NCI-H2029 treated with DMSO at 0.1 percent for 48 hours (cell line): Measurements from ENCODE around the gene PPP2R2C.

ENCODE experiments used
- DNase-seq: peaks from one replicate; lab custom pipeline; 2025; lab: John Stamatoyannopoulos, UW

PPP2R2C gene

DNA sequence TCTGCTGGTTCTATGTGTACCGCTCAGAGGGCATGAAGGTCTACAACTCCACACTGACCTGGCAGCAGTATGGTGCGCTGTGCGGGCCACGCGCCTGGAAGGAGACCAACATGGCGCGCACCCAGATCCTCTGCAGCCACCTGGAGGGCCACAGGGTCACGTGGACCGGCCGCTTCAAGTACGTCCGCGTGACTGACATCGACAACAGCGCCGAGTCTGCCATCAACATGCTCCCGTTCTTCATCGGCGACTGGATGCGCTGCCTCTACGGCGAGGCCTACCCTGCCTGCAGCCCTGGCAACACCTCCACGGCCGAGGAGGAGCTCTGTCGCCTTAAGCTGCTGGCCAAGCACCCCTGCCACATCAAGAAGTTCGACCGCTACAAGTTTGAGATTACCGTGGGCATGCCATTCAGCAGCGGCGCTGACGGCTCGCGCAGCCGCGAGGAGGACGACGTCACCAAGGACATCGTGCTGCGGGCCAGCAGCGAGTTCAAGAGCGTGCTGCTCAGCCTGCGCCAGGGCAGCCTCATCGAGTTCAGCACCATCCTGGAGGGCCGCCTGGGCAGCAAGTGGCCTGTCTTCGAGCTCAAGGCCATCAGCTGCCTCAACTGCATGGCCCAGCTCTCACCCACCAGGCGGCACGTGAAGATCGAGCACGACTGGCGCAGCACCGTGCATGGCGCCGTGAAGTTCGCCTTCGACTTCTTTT, 170.5 kb downstream of the PPP2R2C start:
- DNase-seq = no peak

DNA sequence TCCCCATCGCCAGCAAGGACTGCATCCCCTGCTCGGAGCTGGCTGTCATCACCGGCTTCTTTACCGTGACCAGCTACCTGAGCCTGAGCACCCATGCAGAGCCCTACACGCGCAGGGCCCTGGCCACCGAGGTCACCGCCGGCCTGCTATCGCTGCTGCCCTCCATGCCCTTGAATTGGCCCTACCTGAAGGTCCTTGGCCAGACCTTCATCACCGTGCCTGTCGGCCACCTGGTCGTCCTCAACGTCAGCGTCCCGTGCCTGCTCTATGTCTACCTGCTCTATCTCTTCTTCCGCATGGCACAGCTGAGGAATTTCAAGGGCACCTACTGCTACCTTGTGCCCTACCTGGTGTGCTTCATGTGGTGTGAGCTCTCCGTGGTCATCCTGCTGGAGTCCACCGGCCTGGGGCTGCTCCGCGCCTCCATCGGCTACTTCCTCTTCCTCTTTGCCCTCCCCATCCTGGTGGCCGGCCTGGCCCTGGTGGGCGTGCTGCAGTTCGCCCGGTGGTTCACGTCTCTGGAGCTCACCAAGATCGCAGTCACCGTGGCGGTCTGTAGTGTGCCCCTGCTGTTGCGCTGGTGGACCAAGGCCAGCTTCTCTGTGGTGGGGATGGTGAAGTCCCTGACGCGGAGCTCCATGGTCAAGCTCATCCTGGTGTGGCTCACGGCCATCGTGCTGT, 171.2 kb downstream of the PPP2R2C start:
- DNase-seq = no peak

DNA sequence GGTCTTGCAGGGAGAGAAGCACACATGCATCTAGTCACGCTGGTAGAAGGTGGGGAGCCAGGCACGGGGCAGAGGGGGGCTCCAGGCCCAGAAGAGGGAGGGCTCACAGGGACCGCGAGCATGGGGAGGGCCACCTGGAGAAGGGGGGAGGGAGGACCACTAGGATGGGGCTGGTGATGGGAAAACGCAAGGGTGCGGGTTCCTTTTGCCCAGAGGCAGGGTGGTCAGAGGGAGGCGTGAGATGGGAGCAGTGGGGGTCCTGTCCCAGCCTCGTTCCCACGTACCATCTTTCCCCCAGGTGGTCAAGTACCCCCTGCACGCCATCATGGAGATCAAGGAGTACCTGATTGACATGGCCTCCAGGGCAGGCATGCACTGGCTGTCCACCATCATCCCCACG, 172.1 kb downstream of the PPP2R2C start:
- DNase-seq = no peak

DNA sequence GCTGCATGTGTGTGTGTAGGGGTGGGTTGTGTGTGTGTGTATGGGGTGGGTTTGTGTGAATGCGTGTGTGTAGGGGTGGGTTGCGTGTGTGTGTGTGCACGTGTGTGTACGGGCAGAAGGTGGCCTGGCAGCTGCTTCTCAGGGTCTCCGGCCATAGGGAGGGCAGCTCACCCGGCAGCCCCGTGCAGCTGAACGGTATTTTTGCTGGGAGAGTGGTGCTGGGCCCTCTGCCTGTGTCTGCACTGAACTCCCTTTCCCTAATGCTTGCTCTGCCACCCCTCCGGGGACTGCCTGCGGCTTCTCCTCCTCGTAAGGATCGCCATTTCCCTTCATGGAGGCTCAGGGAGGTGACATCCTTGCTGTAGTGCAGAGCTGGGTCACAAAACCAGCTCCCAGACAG, 172.5 kb downstream of the PPP2R2C start:
- no peak for DNase-seq

DNA sequence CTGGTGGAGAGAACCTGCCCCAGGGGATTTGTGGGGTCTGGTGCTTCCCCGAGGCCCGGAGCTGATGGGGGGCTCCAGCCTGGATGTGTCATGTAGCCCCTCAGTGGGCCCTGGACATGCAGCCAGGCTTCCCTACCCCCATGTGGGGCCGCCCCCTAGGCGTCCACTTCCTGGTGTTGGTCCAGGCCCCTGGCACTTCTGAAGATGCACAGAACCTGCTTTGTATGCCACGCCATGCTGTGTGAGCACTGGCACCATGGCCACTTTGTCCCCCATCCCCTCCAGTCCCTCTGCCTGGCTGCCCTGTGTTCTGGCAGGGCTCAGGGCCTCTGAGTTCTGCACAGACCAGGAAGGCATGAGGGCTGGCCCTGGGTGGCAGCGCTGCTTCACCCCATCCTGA, 173.6 kb downstream of the PPP2R2C start:
- DNase-seq = no peak

DNA sequence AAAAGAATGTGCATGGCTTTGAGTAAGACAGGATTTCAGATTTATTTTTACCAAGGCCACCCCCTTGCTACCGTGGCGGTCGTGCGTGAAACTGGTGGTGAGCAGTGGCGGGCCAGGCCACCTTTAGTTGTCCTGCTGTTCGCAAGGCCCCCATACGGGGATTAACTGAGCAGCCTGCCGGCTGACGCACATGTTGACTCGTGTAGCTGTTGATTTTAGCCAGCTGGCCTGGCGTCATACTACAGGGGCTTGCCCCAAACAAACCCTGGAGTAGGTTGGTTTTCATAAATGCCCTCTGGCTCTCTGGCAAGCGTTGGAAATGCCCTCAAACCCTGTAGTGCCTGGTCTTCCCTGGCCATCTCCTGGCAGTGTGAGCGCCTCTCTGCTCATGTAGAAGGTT, 174.4 kb downstream of the PPP2R2C start:
- no peak for DNase-seq

DNA sequence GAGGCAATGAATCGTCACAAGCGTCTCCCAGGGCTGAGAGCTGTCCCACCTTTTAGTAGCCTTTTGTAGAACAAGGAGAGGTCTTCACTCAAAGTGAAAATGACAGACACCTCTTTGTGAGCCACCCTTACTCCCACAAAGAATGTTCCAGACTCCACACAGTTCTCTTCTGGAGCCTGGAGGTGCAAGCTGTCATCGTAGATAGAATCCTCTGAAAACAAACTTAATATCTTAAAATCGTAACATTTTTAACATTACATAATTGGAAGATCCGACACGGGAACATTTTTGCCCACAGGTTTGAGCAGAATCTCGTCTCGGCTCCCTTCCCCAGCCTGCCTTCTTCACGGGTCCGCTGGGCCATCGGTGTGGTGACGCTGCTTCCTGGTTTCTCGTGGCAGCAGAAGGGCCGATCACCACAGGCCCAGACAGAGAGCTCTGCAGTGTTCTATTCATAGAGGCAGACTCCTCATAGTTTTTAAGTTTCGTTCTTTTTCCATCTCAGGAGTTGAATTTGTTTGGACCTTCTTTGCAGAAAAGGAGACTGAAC, 175.1 kb downstream of the PPP2R2C start:
- no peak for DNase-seq

DNA sequence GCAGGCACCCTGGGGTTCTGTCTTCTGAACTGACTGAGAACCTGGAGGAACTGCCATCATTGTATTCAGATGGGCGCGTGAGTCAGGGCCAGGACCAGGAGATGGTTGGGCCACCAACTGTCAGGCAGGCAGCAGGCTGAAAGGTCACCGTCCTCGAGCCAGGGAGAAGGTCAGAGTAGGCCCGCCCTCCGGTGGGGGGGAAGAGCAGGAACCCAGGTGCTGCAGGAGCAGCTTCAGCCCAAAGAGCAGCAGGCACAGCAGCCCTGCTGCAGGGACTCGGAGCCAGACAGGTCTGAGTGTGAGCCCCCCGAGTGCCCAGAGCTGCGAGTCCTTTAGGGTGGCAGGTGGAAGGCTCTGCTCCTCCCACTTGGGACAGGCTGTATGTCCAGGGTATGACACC, 176.4 kb downstream of the PPP2R2C start:
- DNase-seq = no peak

DNA sequence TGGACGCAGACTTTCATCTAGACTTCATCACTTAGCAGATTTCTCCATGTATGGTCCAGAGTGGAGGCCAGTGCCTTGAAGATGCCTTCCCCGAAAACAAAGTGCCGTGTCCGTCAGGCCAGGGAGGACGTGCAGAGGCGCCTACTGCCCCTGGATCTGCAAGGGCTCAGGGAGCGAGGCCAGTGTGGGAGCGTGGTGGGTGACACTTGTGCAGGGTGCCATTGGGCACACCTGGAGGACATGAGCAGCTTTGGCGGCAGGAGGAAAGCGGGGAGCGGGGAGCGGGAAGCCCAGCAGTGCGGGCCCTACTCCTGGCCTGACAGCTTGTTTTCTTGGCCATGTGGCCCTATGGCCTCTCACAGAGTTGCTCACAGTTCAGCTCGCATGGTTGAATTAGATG, 176.9 kb downstream of the PPP2R2C start:
- DNase-seq = no peak

DNA sequence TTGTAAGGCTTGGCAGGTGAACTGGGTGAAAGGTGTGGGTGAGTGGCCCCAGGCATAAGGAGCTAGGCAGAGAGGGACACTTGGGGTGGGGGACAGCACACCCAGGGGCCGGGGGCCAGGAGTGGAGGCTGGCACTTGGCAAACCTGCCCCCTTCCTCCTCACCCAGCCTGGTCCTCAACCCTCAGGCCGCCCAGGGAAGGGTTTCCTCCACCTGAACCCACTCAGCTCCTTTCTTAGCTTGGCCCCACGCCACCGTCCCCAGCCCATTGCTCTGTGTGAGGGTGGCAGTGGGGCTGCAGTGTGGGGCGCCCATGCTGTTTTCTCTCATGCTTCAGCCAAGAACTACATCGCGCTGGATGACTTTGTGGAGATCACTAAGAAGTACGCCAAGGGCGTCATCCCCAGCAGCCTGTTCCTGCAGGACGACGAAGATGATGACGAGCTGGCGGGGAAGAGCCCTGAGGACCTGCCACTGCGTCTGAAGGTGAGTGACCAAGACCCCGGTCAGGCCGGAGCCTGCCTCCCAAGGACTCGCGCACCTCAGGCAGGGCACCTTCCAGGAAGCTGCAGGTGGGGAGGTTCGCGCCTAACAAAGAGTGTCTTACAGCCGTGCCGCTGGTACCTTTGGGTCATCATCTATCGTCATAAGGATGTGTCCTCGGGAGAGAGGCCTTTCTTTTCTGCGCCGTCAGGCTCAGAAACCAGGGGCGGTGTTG, 177.6 kb downstream of the PPP2R2C start:
- DNase-seq = no peak

DNA sequence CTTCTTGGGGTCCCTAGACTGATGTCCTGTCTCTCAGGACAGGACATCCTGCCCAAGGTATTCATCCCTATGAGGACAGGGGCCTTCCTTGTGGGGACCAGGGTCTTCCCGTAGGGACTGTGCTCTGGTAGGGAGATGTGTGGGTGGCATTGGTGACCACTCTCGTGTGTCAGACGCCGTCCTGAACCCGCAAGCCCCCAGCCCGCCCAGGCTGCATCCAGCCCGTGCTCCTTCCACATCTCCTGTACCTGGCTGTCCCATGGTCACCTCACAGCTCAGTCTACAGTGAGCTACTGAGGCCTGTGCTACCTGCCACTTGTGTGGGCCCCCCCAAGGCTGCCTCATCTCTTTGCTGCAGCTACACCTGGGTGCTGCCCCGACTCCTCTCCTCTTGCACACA, 178.8 kb downstream of the PPP2R2C start:
- DNase-seq = no peak

DNA sequence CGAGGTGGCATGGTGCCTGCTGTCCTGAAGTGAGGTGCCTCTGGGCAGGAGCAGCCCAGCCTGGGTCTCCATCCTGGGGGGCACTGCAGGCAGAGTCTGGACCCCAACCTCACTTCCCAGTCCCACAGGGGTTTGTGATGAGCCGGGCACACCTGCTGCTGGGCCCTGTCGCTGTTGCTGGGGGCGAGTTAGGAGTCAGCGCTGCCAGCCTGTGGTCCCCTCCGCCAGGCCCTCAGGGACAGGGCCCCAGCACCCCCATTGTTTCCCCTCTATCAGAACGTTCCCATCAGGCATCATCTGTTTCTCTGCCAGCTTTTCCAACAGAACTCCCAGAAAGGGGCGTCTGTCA, 179.3 kb downstream of the PPP2R2C start:
- DNase-seq = no peak

DNA sequence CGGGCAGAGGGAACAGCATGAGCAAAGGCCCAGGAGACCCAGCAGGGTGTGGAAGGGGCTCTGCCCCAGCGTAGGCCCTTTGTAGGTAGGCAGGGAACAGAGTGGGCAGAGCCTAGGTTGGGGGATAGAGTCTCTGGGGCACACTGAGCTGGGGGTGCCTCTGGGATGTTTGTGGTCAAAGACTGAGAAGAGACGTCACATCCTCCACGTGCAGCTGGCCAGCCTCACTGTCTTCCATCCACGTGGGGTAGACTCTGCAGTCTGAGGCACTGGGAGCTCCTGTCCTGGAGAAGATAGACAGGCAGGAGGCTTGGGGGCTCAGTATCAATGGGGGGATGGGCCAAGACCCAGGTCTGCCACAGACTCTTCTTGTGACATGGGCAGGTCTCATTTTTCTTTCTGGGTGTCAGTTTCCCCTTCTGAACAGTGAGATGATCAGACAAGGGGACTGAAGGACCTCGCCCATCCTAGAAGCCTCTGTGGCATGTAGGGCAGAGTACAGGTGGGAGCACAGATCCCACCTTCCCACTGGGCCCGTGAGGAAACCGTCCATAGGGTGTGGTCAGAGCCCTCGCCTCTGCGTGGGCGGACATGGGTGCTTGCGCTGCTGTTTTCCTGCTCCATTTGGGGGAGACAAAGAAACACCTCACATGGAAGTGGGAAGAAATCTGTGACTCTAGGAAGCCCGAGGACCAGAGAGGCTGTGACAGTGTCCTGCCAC, 179.9 kb downstream of the PPP2R2C start:
- no peak for DNase-seq

DNA sequence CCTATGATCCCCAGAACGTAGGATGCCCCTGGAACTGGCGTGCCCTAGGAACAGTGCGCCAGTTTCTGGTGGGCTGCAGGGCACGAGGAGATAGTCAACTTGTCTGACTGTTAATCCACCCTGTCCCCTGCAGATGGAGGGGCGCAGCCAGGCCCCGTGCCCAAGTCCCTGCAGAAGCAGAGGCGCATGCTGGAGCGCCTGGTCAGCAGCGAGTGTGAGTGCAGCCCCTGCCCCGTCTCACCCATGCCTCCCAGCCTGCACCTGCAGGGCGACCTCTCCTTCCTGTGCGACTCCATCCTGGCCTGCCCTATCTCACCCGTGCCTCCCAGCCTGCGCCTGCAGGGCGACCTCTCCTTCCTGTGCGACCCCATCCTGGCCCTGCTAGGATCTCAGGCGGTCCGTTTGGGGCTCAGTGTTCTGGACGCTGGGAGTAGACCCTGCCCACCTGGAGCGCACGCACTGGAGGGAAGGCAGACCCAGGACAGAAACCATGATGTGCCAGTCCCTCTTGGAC, 180.6 kb downstream of the PPP2R2C start:
- DNase-seq = no peak

DNA sequence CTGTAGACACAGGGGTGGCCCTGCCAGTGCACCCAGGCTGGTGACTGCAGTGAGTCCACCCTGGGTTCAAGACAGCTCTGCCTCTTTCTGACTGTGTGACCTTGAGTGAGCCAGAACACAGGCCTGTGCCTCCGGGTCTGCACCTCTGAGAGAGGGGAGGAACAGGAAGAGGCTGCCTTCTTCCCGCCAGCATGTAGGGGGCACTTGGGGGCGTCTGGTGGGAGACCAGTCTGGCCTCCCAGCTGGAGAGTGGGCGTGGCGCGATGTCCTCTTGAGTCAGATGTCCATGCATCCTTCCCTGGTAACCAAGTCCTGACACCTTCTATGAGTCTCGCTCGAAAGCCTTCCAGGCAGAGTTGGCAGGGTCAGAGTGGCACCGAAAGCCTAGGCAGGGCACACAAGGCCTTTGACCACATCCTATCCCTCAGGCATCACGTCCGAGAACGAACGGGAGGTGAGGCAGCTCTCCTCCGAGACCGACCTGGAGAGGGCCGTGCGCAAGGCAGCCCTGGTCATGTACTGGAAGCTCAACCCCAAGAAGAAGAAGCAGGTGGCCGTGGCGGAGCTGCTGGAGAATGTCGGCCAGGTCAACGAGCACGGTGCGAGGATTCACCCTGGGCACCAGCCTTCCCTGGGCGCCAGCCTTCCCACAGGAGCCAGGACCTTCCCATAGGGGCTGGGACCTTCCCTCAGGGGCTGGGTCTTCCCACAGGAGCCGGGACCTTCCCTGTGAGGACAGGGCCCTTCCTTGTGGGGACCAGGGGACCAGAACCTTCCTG, 181.5 kb downstream of the PPP2R2C start:
- DNase-seq = no peak

DNA sequence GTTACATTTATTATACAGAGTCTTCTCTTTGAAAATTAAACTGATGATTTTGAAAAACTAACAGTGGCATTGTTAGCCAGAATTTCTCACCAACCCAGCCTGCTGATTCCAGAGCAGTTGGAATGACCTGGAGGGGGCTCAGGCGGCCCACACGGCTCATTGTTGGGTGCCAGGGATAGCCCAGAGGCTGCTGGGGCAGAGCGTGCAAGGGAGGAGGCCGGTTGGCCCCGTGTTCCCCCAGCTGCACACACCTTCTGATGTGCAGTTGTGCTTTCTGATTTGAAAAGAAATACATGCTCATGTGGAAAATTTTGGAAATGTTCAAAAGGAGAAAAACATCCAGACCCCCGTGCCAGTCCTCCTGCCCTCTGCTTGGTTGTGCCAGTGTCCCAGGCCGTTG, 182.2 kb downstream of the PPP2R2C start:
- DNase-seq = no peak

DNA sequence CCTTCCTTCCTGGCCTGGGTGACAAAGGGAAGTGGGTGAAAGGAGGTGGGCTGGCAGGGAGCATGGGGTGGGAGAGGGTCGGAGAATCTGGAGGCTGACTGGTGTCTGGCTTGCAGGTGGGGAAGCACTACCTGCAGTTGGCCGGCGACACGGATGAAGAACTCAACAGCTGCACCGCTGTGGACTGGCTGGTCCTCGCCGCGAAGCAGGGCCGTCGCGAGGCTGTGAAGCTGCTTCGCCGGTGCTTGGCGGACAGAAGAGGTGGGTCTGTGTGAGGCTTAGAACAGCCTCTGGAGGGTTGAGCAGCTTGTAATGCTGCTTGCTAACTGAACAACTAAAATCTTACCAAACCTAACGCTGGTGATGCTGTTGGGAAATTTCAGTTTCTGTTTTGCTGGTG, 183.5 kb downstream of the PPP2R2C start:
- DNase-seq = no peak

DNA sequence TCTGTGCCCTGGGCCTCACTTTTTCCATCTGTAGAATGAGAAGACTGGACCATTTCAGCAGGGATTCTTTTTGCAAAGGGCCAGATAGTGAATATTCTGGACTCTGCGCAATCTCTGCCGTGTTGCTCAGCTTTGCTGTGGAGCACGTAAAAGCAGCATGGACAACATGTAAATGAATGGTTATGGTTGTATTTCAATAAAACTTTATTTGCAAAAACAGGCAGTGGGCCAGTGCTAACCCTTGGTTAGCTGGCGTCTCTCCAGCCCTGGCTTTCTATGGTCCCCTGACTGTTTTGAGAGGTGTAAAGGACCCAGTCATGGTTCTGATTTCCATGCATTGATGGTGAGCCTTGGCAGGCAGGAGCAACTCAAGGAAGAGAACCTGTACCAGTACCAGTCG, 184.1 kb downstream of the PPP2R2C start:
- DNase-seq = no peak

DNA sequence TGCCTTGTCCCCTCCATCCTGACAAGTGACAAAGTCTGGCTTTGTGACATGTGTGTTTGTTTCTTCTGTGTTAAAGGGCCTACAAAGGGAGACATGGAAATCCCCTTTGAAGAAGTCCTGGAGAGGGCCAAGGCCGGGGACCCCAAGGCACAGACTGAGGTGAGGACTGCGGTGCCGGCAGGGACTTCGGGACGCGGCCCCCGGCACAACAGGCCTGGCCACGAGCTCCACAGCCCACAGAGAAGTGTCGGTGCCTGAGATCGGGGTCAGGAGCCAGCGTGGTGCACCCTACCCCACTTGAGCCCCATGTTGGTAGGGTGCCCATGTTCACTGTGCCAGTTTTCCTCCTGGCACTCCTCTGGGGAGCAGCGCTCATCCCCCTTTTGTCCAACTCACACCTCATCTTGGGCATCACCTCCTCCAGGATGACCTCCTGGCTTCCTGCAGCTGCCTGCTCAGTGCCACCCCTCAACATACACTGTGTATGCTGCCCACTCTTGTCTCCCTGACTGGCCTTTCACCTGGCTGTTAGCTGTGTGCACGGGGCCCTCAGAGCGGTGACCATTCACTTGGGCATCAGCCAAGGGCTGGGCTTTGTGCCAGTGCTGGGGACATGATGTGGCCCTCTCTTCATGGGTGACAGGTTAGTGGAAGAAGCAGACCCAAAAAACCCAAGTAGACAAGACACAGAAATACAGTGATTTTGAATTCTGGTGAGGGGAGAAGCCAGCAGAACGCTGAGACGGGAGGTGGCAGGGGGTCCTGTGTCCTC, 185.2 kb downstream of the PPP2R2C start:
- no peak for DNase-seq

DNA sequence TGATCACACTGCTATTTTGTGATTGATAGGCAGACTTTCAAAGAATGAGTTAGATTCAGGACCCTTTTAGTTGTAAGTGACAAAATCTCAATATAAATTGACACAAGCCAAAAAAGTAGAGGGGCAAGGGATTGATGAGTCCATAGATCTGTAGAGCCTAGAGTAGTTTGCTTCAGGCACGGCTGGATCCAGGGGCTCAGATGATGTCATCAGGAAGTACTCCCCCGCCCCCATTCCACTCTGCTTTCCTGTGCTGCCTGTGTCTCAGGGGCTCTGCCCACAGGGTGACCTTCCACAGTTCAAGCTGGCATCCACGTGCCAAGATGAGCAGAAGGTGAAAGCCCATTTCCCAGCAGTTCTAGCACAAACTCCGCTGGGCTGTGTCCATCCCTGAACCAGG, 189.1 kb downstream of the PPP2R2C start:
- no peak for DNase-seq

DNA sequence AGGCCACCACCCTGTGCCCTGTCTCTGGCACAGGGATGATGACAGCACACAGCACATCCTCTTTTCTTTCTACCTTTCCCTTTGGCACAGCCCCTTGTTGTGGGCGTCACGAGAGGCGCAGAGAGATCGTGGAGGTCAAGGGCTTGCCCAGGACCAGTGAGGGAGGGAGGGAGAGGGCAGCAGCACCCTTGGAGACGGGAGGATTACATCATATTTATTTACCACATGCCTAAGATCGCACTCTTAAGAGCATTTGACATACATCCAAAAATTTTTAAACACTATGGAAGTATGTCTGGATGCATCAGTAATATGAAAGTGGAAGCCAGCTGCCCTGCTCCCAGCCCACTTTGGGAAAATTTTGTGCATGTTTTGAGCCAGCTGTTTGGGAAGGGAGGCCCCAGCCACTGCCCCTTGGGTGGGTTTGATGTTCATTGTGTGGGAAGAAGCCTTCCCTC, 190.1 kb downstream of the PPP2R2C start:
- DNase-seq = no peak
